GM21390 (cell line): ENCODE data around the gene KAT2A.
A peak's percentile ranks its signal among the peaks of the same experiment; 100 is the strongest.

Source experiments
- ATAC-seq: cut with Tn5 transposase; IDR thresholded peaks from one replicate; pipeline ENCODE4 v1.9.1; 2021; ENCODE audit not compliant: unreplicated experiment

KAT2A gene

DNA sequence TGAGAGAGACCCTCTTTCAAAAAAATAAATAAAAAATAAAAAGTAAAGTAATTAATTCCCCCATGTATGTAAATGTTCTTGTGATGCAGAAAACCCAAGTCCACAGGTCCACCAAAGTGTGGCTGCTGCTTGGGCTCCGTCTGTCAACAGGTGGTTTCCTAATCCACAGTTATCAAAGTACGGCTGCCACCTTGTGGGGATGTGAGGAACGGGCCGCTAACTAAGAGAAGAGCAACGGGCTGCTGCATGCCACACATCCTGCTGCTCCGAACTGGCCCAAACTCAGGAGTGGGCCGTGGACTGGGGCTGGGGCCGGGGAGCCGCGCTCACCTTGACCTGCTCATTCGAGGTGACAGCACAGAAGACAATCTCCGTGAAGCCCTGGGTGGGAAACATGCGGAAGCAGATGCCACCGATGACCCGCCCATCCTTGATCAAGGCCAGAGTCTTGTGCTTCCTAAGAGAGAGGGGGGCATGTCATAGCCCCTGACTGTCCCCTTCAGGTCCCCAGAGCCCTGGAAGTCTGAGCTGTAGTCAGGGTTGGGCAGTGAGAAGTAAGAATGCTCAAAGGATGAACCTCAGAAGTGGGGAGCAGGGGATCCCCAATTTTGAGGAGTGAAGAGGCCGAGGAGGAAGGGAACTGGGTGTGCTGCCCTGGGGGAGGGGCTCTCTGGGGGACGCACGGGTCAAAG is 4.3 kb downstream of the KAT2A start:
- no peak for ATAC-seq

DNA sequence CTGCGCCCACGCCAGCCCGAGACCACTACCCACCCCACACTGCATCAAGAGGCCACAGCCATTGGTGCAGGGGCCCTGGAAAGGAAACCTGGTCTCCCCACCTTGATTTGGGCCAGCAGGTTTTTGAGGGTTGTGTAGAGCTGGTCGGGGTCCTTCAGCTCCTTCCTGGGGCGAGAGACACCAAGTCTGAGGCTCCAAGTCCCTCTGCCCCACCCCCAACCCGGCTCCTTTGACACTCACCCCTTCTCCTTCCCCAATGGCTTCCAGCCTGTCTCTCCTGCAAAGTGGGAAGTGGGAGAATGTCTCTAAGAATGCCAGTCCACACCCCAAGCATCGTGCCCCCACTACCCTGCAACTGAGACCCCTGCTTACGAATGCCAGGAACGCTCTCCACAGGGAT is 7.0 kb downstream of the KAT2A start:
- ATAC-seq: no peak

DNA sequence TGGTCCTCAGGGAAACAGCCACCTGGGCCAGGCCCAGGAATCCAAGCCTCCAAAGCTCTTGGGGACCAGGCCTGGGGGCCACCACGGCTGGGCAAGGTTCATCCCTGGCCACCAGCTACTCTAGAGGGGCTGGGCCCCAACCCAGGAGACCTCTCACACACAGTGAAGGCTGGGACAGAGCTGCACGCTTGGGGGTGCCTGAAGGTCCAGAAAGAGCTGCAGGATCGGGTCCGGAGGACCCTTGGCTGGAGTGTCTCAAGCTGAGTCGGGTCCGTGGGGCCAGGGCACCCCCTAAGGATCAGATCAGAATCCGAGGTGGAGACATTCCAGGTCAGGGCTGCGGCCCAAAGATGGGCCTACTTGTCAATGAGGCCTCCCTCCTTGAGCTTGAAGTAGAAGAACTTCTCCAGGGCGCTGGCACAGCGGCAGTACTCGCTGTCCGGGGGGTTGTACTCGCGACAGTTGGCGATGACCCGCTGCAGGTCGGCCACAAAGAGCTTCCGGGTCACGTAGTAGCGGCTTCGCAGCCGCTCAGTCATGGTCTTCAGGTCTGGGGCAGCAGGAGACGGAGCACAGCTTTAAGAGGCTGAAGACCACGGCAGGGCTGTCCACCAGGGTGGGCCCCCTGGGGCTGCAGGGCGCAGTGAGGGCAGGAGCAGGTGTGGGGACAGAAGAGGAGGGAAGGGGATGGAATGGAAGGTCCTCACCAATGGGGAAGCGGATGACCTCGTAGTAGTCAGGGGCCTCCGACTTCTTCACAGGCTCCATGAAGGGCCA is 7.7 kb downstream of the KAT2A start:
- ATAC-seq: no peak

DNA sequence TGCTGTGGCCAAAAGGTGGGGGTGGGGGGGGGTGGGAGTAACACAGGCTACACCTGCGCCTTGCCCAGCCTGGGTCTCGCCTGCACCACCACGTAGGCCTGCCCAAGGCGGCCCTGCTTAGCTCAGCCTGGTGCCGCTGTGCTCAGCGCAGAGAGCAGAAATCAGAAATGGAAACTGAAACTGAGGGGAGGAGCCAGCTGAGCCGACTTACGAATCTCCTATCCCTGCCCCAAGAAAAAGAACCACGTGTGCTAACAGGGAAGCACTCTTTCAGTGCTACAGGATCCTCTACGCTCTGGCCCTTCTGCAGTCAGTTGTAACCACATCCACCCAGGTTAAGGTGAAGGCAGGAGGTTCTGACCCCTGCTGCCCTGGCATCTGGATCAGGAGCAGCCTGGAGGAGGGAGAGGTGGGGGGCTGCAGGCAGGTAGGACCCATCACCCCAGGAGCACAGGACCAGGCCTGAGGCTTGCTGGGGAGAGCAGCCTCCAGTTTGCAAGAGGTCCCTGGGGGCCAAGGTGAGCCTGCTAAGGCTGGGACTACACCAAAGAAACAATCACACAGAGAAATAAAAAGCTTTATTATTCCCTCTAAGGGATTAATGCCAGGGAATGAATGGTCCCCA is 8.5 kb downstream of the KAT2A start, which contains the start of gene DHX58:
DHX58 (minus strand) TSS at position 163 of the 625 bp plus-strand sequence. CDS start 822 bp downstream, outside the sequence.
- peak; percentile 57 for ATAC-seq

DNA sequence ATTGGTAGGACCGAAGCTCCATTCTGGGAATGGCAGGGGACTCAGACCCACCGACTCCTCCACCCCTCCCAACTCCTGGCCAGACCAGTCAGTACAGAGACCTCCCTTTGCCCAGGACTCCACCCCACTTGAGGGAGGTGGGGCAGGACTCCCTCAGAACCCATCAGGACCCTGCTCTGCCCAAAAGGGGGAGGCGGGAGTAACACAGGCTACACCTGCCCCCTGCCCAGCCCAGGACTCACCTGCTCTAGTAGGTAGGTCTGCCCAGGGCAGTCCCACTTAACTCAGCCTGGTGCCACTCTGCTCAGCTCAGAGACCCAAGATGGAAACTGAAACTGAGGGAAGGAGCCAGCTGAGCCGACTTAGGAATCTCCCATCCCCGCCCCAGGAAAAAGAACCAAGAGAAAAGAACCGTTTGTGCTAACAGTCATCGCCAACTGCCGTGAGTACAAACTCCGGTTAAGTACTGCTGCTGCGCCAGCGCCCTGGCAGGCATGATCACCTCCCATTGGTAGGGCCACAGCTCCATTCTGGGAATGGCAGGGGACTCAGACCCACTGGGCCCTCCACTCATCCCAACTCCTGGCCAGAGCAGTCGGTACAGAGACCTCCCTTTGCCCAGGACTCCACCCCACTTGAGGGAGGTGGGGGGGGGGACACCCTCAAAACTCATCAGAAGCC is 9.2 kb downstream of the KAT2A start:
- ATAC-seq: no peak

DNA sequence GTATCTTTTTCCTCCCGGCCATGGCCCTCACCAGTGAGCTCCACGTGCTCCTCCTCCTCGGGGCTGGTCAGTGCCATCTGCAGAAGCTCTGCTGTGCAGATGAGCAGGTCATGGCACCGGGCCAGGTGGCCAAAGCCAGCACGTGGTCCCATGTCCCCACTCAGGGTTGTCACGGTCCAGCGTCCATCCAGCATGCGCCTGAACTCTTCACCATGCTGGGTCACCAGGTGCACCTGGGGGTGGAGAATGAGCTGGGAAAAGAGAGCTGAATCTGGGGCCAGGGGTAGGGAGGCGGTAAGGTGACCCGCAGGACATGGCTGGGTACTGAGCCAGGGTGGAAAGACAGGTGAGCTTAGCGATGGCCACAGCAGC is 9.9 kb downstream of the KAT2A start:
- no peak for ATAC-seq

DNA sequence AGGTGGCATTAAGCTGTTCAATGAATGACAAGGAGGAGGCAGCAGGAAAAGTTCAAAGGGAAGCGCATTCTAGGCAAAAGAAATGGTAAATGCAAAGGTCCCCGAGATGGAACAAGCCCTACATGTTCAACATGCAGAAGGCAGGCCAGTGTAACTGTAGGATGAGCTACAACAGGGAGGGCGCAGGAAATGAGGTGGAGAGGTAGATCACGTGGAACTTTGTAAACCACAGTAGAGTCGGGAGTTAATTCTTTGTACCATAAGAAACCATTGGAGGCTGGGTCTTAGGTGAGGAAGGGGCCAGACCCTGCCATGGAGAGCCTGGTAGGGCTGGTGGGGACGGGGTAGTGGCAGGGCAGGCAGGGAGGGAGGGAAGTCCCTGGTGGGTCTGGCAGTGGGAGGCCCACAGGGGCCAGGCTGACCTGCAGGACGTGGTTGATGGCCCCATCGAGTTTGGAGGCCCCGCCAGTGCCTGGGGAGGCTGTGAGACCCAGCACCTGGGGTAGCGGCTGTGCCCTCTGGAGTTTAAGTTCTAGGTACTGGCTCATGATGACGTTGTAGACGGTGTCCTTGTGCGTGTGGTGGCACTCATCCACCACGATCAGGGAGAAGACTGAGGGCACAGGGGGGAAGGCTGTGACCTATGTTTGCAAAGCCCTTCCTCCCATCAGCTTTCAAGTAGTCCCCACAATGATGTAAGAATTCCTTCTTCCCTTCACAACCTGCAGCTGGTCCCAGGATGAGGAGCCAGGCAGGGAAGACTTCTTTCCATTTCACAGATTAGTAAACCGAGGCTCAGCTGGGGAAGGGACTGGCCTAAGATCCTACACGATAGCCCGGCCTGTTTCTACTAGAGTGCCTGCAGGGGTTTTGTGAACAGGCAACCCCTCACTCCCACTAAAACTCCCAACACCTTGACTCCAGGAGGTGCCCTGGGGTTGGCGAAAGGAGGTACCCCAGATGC is 10.6 kb downstream of the KAT2A start:
- ATAC-seq: no peak

DNA sequence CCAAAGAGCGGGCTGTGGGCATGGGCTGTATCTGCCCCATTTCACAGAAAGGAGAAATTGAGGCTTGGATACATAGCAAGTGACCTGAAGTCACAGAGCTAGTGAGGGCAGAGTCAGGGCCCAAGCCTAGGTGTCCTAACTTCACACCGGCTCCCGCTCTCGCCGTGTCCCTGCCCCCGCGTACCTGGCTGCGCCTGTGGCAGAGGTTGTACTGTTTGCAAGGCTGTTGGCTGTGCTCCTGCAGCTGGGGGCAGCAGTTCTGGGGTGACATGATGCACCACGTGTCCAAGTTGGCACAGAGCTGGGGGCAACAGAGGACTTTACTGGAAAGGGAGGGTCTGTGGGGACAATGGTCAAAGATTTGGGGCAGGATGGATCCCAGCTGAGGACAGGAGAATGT is 12.1 kb downstream of the KAT2A start:
- ATAC-seq: no peak

DNA sequence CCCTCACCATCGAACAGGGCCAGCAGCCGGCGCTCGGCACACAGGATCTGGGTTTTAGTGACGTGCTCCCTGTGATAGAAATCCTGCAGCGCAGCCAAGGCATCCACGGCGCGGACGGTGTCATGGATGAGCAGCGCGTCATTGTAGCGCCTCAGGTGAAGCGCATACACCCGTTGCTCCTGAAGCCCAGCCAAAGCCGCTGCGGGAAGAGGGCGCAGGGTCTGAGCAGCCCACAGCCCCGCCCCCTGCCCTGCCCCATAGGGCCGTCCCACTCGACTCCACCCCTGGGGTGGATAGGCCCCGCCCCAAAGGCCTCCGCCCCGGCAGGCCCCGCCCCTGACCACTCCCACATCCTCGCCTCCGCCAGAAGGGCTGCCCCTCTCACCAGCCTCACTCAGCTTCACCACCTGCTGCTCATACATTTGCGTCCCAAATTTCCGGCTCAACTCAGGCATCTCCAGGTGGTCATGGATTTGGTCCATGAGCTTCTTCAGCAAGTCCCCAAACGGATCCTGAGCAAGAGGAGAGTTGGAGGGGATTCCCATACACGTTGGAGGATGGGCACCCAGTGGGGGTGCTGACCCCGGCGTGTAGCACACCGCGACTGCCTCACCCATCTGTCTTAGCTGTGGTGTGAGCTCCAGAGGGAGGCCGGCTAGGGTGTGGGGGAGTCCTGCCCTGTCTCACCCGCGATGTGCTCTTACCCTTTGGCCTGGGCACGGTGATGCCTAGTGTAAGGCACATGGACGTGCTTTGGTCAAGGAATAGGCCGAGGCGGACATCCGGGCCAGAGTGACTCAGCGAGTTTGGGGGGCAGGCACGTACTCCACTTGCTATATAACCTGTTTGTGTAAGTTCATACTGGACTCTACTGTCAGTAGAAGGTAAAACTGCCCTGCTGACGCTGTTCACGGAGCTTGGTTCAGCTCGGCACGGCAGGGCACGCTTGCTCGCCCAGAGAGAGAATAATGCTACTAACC is 13.3 kb downstream of the KAT2A start:
- ATAC-seq: no peak

DNA sequence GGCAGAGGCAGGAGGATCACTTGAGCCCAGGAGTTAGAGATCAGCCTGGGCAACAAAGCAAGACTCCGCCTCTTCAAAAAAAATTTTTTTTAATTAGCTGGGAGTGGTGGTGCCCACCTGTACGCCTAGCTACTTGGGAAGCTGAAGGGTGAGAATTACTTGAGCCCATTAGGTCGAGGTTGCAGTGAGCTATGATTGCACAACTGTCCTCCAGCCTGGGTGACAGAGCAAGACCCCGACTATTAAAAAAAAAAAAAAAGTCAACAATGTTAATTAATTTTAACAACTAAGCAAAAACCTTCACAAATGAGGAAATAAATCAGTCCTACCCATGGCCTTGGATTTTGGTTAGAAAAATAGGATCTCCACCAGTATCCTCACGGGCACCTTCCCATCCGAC is 14.0 kb downstream of the KAT2A start:
- no peak for ATAC-seq

DNA sequence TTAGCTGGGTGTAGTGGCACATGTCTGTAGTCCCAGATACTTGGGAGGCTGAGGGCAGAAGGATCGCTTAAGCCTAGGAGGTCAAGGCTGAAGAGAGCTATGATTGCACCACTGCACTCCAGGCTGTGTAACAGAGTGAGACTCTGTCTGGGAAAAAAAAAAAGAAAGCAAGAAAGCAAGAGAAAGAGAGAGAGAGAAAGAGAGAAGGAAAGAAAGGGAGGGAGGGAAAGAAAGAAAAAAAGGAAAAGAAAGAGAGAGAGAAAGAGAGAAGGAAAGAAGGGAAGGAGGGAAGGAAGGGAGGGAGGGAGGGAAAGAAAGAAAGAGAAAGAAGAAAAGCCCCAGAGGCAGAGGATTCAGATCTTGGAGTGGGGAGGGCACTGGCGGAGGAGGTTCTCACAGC is 15.2 kb downstream of the KAT2A start:
- no peak for ATAC-seq

DNA sequence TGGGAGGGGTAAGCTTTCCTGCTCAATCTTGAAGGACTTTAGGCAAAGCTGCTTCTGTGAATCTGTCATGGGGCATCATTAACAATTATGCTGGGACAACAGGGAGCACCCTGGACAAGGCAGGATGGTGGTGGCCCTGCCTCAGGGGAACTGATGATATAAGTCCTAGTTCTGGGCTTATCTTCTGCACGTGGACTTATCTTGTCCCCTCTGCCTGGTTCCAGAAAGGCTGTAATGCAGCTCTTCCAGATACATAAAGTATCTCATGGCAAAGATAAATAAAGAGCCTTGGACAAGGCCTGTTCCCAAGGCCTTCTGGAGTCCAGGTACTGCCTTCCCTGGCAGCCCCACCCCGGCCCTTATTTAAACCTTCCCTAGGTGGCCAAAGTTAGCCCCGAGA is 16.9 kb downstream of the KAT2A start:
- no peak for ATAC-seq

DNA sequence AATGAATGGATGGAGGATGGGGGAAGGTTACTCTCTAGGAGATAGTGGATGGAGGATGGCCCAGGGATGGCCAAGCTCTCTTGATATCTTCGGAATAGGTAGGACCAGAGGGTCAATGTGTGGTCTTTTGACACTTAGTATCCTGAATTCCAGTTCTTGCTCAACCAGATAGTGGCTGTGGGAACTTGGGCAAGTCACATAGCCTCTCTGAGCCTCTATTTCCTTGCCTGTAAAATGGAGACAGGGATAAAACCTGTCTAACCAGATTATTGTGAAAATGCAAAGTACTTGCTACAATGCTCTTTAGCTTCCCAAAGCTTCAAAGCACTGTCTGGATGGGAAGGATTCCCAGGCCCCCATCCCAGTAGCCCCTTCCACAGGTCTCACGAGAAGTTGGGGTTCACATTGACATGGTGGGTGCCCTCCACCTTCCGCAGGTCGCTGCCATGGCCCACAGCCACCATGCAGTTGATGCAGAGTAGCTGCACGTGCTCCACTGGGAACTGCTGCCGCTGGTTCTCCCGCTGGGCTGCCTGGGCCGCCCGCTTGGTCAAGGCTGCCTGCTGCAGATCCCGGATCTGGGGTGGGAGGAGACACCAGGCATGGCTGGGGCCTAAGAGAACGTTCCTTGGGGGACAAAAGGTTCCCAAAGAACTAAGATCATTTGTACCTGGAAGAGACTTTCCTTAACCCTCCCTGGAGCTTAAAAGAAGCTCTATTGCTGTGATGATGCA is 17.8 kb downstream of the KAT2A start:
- no peak for ATAC-seq

DNA sequence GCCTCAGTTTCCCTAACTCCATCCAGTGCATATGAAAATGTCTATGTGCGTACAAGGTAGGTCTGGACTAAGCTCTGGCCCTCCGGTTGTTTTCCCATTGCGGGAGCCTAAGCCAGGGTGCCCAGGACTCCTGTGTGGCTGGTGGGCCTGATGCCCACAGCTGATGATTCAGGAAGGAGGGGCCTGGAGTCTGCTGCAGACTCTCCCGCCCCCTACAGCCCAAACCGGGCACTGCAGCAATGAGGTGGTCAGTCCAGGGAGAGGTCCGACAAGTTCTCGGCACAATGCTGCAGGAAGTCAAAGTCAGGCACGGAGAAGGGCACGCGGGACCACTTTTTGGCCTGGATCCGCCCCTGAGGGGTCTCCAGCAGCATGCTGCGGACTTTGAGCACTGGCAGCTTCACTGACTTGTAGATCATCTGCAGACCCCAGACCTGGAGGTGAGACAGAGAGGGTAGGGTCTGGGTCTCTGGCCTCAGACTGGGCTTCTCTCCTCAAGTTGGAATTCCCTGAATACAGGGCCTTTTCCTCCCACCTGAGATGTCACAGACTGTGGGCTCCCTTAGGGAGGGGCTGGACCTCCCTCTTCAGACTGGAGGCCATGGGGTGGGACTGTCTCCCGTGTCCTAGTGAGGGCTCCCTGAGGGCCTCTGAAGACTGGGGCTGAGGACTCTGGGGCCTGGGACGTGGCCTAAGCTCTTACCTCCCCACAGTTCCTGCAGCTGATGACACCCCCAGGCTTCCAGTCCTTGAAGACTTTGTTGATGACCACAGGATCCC is 19.5 kb downstream of the KAT2A start:
- ATAC-seq: no peak

DNA sequence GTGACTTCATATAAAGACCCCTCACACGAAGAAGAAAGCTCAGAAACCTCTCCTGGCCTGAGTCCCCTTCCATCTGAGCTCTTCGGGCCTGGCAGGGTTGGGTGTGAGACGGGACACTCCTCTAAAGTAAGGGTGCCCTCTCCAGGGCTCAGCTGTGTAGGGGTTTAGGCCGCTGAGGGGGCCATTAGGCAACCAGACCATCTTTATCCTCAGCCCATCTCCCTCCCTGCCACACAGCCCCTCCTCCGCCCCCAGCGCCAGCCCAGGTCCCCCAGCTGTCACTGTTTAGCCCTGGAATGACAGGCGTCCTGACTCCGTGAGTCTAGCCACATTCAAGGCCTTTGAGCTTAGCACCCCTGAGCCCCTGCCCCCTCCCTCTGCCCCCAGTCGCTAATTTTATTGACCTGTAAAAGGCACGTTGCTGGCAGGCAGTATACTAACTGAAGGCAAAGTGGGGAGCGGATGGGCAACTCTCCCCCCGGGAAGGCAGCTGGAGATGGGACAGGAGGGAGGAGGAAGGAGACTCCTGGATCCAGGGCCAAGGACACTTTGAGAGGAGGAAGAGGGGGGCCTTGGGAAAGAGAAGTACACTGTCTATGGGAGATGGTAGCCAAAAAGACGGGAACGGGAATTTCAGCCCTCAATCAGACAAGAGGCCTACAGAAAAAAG is 22.3 kb downstream of the KAT2A start:
- no peak for ATAC-seq

DNA sequence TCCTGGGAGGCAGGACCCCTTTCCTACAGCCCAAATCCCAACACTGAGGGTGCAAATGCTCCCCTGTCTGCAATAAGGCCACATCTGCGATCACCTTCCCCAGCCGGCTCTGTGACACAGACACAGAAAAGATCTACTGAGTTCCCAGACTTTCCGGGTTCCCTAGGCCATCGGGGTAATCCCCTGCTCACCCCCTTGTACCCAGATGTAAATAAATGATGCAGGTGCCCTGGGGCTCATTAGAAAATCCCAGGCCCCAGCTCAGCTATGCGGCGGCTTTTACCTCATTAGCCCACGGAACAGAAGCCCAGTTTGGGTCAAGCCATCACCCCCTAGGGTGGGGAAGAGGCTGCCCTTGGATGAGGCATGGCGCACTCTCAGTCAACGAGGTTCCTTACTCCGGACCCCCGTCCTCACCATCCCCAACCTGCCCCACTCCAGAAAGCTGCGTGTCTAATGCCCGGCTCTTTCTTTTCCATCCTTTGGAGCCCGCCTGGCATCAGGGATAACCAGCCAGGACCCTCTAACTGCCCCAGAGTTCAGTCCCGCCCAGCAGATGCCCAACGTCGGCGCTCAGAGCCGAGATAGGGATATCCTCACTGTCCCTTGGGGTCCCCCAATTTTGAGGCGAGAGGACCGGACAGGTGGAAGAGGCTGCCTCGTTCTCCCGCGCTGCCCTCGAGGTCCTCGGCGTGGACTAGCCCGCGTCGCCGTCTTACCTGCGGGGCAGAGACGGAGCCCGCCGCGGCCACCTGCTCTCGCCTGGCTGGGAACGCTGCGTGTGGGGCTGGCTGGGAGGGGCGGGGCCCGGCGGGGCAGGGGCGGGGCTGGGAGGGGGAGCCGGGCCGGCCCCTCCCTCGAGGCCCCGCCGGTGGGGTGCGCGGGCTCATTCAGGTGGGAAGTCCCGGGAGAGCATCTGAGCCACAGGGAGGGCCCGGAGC is 23.2 kb downstream of the KAT2A start, which contains the start of gene ZNF385C:
ZNF385C (minus strand) TSS at position 783 of the 941 bp plus-strand sequence. CDS start 35,417 bp downstream, outside the sequence.
- ATAC-seq: no peak
